GM12878 (cell line): ENCODE results near the gene HLX. TPM values are rescaled to one million over a fixed set of nuclear protein-coding genes. Genes with fewer than 3 reads are reported as not detected.

Source experiments
- BCL11A ChIP-seq: IDR thresholded peaks from 2 replicates; pipeline ENCODE4 v1.6.1; 2011; ENCODE audit warnings: low read depth, low read length
- CBX3 ChIP-seq: fragments of 200-600 bp; sonication (generic); IDR thresholded peaks from 2 replicates; pipeline ENCODE4 v1.6.1; 2016; ENCODE audit warnings: low read depth, borderline replicate concordance
- HCFC1 ChIP-seq: fragments of 150-350 bp; IDR thresholded peaks from 2 replicates; pipeline ENCODE4 v1.6.1; 2014; ENCODE audit warnings: low read length
- RELB ChIP-seq: fragments of 450-650 bp; IDR thresholded peaks from 2 replicates; pipeline ENCODE4 v1.6.1; 2017; ENCODE audit warnings: low read depth, mild to moderate bottlenecking, moderate library complexity
- SIX5 ChIP-seq: IDR thresholded peaks from 2 replicates; pipeline ENCODE4 v1.6.1; 2011; ENCODE audit warnings: mild to moderate bottlenecking, low read depth, low read length, moderate library complexity; ENCODE audit not compliant: severe bottlenecking
- SREBF2 ChIP-seq: IDR thresholded peaks from 2 replicates; pipeline ENCODE4 v1.6.1; 2012; ENCODE audit warnings: mild to moderate bottlenecking, low read length
- ZBTB40 ChIP-seq: fragments of 450-650 bp; IDR thresholded peaks from 2 replicates; pipeline ENCODE4 v1.6.1; 2016; ENCODE audit warnings: mild to moderate bottlenecking, moderate library complexity, borderline replicate concordance
- polyA plus RNA-seq, 11 experiments: library from polyadenylated mRNA; depleted of rRNA in 4 of 11; unstranded in 6 of 11; stranded (reverse) in 5 of 11; fragments of >200 nt; fragmentation: Nextera tagmentation in 4 of 11; fragmentation: Illumina TruSeq in 1 of 11; extraction: Ambion mirVana in 4 of 11; extraction: Trizol in 1 of 11; gene quantifications; 1 replicate in 1 of 11; 2 replicates in 10 of 11; pipeline versions ENCODE4 v1.2.1 to v1.2.3, GENCODE V29; 2011 to 2016; ENCODE audit warnings: inconsistent platforms in 2 of 11, missing spikeins in 2 of 11, low read depth in 1 of 11
- total RNA-seq, 4 experiments: library from RNA; depleted of rRNA in 3 of 4; stranded (reverse); fragments of >200 nt in 3 of 4; fragmentation: Illumina TruSeq in 1 of 4; extraction: Trizol in 1 of 4; gene quantifications; 2 replicates each; pipeline versions ENCODE4 v1.2.1 to v1.2.3, GENCODE V29; 2013 to 2021
- TF ChIP-seq, protein P1 (sequence below): fragments of 450-650 bp; IDR thresholded peaks from 2 replicates; pipeline ENCODE4 v1.6.1; 2014; ENCODE audit warnings: mild to moderate bottlenecking

Gene HLX
- total and polyA plus RNA-seq, 10 of the 15 experiments (the other 5 are each of a cell fraction or from before 2014, with no cell fraction given) = 0.11 to 2.3 (median 1.1) TPM

- TF ChIP-seq RELB (no peak), HCFC1 (no peak), CBX3 (no peak), SREBF2 (no peak), SIX5 (no peak), BCL11A (no peak), ZBTB40 (no peak)
- TF ChIP-seq, protein P1, sequence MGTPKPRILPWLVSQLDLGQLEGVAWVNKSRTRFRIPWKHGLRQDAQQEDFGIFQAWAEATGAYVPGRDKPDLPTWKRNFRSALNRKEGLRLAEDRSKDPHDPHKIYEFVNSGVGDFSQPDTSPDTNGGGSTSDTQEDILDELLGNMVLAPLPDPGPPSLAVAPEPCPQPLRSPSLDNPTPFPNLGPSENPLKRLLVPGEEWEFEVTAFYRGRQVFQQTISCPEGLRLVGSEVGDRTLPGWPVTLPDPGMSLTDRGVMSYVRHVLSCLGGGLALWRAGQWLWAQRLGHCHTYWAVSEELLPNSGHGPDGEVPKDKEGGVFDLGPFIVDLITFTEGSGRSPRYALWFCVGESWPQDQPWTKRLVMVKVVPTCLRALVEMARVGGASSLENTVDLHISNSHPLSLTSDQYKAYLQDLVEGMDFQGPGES = no peak
Observed at GRCh38 chr1:220901881-220902280, 22.6 kb downstream of the HLX start (continued).
